Effector CD4-positive, alpha-beta T cell (primary cell): ENCODE results near the gene TNIP1.

Experiments
- DNase-seq: peaks from one replicate; pipeline ENCODE4 v3.0.0-alpha.2; 2020

TNIP1 gene

GRCh38 chr5:151037561-151038411, 43.0 kb downstream of the TNIP1 start:
- DNase-seq: no peak

- no peak for DNase-seq
These were observed 44.3 kb downstream of the TNIP1 start for GRCh38 chr5:151036556-151036955.

GRCh38 chr5:151034422-151035379, 46.1 kb downstream of the TNIP1 start:
- no peak for DNase-seq

GRCh38 chr5:151033217-151033934, 47.5 kb downstream of the TNIP1 start:
- DNase-seq: no peak

DNA sequence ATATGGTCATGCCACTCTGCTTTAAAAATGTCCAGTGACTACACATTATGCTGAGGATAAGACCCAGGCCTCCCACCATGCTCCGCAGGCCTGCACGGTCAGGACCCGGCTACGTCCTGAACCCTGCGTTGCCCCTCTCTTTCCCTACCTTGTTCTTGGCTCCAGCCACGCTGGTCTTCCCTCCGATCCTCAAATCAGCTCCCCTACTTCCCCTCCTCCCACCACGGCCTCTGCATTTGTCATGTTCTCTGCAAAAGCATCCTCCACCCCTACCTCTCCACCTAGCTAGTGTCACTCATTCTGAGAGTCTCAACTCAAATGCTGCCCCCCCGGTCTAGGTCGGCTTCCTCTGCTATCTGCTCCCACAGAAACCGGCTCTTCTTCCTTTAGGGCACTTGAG, 49.3 kb downstream of the TNIP1 start:
- DNase-seq: no peak

DNA sequence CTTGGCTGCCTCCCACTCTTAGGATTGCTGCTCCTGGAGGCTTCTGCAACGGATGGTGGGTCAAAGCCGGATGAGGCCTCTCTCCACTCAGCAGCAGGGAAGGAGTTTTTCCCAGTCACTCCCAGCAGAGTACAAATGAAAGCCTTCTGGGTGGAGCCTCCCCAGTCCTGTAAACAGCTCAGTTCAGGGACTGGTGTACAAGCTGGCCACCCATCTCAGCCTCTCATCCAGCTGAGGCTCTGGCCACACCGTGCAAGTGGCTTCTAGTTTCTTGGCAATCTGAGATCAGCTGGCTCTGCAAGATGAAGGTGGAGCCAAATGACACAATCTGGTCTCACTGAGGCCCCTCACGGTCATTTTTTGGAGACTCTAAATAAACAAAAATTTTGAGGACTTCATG, 50.5 kb downstream of the TNIP1 start:
- no peak for DNase-seq

DNA sequence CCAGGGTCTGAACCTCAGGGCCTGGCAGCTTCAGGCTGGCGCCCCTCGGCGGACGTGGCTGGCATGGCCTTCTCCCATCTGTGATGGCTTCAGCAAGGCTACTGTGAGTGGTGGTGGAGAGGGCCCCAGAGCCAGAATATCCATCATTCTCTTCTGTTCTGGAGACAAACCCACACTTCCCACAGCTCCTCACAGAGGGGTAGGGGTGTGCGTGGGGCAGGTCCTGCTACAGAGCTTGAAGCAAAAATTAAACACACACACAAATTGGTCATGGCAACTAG, 50.8 kb downstream of the TNIP1 start:
- no peak for DNase-seq

DNA sequence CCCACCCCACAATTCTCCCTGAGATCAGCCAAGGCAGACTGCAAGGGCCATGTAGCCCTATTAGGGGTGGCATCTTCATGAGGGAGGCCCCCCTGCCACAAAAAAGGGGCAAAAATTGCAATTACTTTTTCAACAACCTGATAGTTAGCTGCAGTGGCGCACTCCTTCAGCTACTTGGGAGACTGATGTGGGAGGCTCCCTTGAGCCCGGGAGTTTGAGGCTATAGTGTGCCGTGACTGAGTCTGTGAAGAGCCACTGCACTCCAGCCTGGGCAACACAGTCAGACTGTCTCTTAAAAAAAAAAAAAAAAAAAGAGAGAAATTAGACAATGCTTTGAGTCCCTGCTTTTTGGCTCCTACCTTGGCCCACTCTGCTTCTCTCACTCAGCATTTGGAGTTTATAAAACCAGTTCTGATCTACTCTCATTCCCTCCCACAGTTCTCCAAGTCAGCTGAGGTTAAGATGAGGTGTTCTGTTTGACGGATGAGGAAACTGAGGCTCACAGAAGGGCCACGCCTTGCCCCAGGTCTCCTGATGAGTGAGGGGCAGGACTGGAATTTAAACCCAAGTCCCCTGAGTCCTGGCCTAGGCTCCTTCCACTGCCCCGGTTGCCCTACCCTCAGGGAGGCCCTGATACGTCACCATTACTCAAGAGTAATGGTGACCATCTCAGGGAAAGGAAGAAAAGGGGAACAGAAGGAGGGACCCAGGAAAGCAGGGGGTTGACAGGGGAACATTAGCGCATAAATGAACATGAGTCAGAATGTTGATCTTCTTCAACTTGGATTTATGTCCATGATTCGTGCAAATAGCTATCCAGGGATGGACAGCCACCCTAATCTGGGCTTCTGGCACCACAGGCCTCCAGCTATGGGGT, 51.4 kb downstream of the TNIP1 start:
- DNase-seq: no peak

GRCh38 chr5:151028717-151029116, 52.1 kb downstream of the TNIP1 start:
- no peak for DNase-seq

- DNase-seq: no peak
These were observed 52.8 kb downstream of the TNIP1 start for GRCh38 chr5:151027961-151028479.

- no peak for DNase-seq
These were observed 54.2 kb downstream of the TNIP1 start for GRCh38 chr5:151026679-151027078.

DNA sequence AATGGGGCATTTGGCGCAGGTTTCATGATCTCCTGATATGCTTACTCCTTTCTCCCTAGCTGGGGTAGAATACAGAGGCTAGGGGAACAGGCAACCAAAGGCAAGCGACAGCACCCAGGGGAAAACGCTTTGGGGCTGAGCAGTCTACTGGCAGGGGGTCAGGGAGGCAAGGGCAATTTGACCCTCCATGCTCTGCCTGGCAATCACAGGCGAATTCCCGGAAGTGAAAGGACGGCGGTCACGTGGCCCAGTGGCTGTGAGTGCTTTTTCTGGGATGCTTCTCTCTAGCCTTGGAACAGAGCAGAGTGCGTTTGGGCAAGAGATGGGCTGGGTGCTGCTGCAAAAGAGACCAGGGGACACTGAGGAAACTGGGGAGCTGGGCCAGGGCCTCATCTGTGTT, 54.7 kb downstream of the TNIP1 start:
- DNase-seq: no peak

DNA sequence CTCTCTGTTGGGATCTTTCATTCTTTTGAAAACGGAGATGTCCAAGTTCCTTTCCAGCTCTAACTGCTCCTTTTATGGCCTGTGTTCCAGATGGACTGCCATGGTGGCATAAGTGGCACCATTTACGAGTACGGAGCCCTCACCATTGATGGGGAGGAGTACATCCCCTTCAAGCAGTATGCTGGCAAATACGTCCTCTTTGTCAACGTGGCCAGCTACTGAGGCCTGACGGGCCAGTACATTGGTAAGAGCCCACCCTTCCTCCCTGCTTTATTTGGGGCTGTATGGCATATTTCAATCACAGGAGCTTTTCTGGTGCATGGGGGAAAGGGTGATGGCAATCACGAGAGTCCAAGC, 55.6 kb downstream of the TNIP1 start:
- no peak for DNase-seq

DNA sequence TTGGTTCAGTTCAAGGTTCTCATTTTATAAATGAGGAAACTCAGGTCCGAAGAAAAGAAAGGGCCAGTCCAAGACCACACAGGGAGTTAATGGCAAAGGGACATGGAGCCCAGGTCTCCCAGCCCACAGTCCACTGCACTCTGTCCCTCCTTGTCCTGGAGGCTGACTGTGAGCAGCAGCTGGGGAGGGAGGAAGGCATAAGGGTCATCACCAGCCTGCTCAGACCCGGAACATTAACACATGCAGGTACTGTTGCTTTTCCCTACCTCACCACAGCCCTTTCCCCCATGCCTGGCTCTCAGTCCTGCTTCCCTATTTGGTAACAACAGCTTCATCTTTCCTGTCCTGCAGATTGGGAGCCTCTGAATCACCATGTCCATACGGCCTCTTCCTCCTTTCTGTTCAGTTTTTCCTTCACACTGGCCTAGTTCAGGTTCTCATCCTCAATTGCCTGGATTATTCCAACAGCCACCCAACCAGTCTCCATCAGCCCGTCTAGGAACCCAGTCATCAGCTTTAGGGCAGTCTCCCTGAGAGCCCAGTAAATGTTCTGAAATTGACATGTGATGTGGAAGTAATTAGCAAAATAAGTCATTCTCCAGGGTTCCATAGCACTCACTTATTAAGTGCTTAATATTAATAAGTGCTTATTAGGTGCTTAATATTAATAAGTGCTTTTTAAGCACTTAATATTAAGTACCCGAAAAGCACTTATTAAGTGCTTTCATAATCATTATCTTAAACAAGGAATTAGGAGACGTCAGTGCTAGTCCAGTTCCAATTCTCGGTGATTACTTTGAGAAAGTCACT, 56.2 kb downstream of the TNIP1 start:
- no peak for DNase-seq

DNA sequence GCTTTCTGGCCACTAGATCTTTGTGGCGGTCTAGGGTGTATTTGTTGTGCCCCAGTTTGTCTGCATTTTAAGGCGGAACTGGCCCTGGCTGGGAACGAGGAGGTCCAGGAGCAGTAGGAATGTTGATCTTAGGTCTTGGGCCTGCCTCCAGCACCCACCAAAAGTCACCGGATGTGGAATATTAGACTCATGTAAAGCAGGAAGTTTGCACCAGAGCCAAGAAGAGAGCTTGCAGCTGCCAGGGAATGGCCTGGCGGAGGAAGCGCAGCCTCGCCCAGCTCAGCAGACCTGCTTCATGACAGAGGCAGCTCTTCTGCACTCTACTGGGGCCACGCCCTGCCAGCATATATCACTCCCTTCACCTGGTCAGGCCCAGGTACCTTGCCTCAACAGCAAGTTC, 57.2 kb downstream of the TNIP1 start:
- DNase-seq: no peak

- no peak for DNase-seq
These were observed 57.7 kb downstream of the TNIP1 start for GRCh38 chr5:151023047-151023615.

GRCh38 chr5:151022511-151023018, 58.3 kb downstream of the TNIP1 start:
- DNase-seq: no peak

DNA sequence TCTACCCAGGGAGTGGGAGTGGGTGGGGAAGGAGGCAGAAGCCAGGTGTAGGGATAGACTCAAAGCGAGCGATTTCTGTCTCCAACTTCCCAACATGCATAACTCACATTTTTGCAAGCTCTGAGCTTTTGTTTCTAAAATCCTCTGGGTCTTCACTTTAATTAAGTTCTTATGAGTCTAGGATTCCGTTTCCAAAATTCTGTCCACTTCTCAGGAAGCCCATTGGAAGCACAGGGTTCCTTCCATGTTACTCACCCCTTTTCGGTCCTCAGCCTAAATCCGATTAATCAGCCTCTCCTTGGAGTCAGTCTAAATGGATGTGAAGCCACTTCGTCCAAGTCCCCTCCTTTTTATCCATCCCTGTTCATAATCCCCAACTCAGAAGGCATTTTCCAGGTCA, 59.1 kb downstream of the TNIP1 start:
- no peak for DNase-seq

DNA sequence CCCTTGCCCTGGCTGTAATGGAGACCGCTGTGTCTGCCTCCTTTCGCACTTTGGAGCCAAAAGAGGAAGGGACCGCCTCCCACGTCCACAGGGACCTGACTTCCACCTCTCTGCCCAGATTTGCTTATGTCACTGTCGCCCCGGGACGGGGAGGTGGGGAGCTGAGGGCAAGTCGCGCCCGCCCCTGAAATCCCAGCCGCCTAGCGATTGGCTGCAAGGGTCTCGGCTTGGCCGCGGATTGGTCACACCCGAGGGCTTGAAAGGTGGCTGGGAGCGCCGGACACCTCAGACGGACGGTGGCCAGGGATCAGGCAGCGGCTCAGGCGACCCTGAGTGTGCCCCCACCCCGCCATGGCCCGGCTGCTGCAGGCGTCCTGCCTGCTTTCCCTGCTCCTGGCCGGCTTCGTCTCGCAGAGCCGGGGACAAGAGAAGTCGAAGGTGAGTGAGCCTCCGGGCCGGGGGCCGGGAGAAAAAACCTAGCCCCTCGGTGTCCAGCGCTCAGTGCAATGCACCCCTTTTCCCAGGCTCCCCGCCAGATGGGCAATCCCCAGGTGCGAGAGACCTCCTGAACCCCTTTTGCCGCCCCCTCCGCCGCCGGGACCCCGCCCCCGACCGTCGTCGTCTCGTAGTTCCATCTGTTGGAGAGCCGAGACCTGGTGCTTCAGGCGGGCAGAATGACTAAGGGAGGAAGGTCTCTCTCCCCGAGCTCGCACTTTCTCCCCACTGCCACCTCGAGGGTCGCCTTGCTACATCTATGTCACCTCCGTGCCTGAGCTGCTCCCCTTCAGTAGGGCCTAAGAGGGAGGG, 60.3 kb downstream of the TNIP1 start, which contains the start of gene GPX3:
Gene GPX3 (plus strand): TSS at position 288 of the 807 bp plus-strand sequence. CDS start 64 bp downstream, at position 352.
- DNase-seq: no peak

GRCh38 chr5:151019331-151019730, 61.5 kb downstream of the TNIP1 start:
- DNase-seq: no peak
